Cortex of kidney (tissue), 1 donor: ENCODE results near the gene GAPDHS.

ENCODE experiments used
- DNase-seq: peaks from one replicate; lab custom pipeline; 2025; lab: John Stamatoyannopoulos, UW

GAPDHS gene

GRCh38 chr19:35557539-35558399 lies 24.5 kb downstream of the GAPDHS start:
- no peak for DNase-seq

GRCh38 chr19:35558400-35559280 lies 25.4 kb downstream of the GAPDHS start:
- no peak for DNase-seq

GRCh38 chr19:35559281-35559659 lies 26.0 kb downstream of the GAPDHS start:
- DNase-seq: no peak

- DNase-seq: no peak
Observed at GRCh38 chr19:35559781-35560180, 26.5 kb downstream of the GAPDHS start.

- DNase-seq: no peak
Observed at GRCh38 chr19:35560271-35560670, 27.0 kb downstream of the GAPDHS start.

GRCh38 chr19:35560677-35561076 lies 27.4 kb downstream of the GAPDHS start:
- no peak for DNase-seq

GRCh38 chr19:35561436-35561835 lies 28.2 kb downstream of the GAPDHS start:
- DNase-seq: no peak

- DNase-seq: no peak
Observed at GRCh38 chr19:35562336-35562735, 29.1 kb downstream of the GAPDHS start.

- no peak for DNase-seq
Observed at GRCh38 chr19:35562776-35563175, 29.5 kb downstream of the GAPDHS start.

GRCh38 chr19:35563207-35563829 lies 30.1 kb downstream of the GAPDHS start, which contains the start of gene ATP4A:
TSS of gene ATP4A (minus strand) at chr19:35563658. CDS start at chr19:35563629, 29 bp downstream.
- no peak for DNase-seq

GRCh38 chr19:35565016-35565856 lies 32.0 kb downstream of the GAPDHS start:
- DNase-seq: no peak

- DNase-seq: no peak
Observed at GRCh38 chr19:35566738-35567137, 33.5 kb downstream of the GAPDHS start.

- DNase-seq: no peak
Observed at GRCh38 chr19:35569281-35569781, 36.1 kb downstream of the GAPDHS start.

GRCh38 chr19:35571406-35571965 lies 38.2 kb downstream of the GAPDHS start:
- DNase-seq: no peak

GRCh38 chr19:35577918-35578317 lies 44.7 kb downstream of the GAPDHS start:
- no peak for DNase-seq

GRCh38 chr19:35578707-35579106 lies 45.5 kb downstream of the GAPDHS start:
- DNase-seq: no peak

GRCh38 chr19:35582760-35583159 lies 49.5 kb downstream of the GAPDHS start:
- DNase-seq: no peak

GRCh38 chr19:35585848-35586247 lies 52.6 kb downstream of the GAPDHS start, which contains the start of gene PMIS2:
TSS of gene PMIS2 (plus strand) at chr19:35586173. CDS start at chr19:35586260, 87 bp downstream.
- no peak for DNase-seq

GRCh38 chr19:35587321-35587720 lies 54.1 kb downstream of the GAPDHS start:
- no peak for DNase-seq

- DNase-seq: no peak
Observed at GRCh38 chr19:35590875-35591274, 57.6 kb downstream of the GAPDHS start.

GRCh38 chr19:35592226-35592625 lies 59.0 kb downstream of the GAPDHS start:
- no peak for DNase-seq
